ENCODE measurements around the gene NAGA.

DNA sequence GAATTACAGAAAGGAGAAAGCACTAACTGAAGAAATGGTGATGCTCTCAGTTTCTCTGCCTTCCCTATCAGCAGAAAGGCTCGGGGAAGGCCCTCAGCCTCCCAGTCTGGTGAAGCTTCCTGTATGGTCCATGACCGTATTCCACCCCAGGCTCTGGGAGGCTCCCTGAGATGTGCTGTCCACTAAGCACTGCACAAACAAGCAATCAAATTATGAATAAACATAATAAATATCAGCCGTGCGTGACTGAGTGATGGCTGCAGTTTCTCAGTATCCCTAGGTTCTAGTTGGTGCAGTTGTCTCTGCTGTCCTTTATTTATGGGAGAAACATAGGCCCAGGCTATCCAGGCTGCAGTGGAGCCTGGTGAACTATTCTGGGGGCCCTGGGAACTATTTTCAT is 12.5 kb upstream of the NAGA start:
- TF ChIP-seq EZH2 (IDR thresholded peaks at IDR 0.05; ENCODE audit: insufficient read depth, poor library complexity, severe bottlenecking) = no peak
- no peak for TF ChIP-seq EZH2phosphoT487 (IDR thresholded peaks at IDR 0.05; ENCODE audit: insufficient read depth, low read depth)
